Mucosa of stomach (tissue), 1 donor: ENCODE results near the gene ASB4.
"Not testable (repeated sequence)": the region's sequence is repeated elsewhere in the genome, so short reads cannot be mapped to it uniquely, and the experiment has no call there.

Experiments
- H3K27me3 ChIP-seq: one replicate; pipeline ENCODE4 v1.7.0; 2013; ENCODE audit warnings: mild to moderate bottlenecking, low read length; ENCODE audit not compliant: control insufficient read depth, insufficient read depth
- H3K36me3 ChIP-seq: one replicate; pipeline ENCODE4 v1.7.0; 2013; ENCODE audit warnings: low read length; ENCODE audit not compliant: control insufficient read depth, insufficient read depth
- H3K4me1 ChIP-seq: one replicate; pipeline ENCODE4 v1.7.0; 2013; ENCODE audit warnings: mild to moderate bottlenecking, low read length; ENCODE audit not compliant: control insufficient read depth, insufficient read depth
- H3K4me3 ChIP-seq: one replicate; pipeline ENCODE4 v1.7.0; 2013; ENCODE audit warnings: low read length
- H3K9ac ChIP-seq: one replicate; pipeline ENCODE4 v1.7.0; 2013; ENCODE audit warnings: mild to moderate bottlenecking, low read length, moderate library complexity
- H3K9me3 ChIP-seq: one replicate; pipeline ENCODE4 v1.7.0; 2013; ENCODE audit warnings: mild to moderate bottlenecking, low read length, moderate library complexity; ENCODE audit not compliant: control insufficient read depth
- donor health status: Pancreatic carcinoma.

Gene ASB4

DNA sequence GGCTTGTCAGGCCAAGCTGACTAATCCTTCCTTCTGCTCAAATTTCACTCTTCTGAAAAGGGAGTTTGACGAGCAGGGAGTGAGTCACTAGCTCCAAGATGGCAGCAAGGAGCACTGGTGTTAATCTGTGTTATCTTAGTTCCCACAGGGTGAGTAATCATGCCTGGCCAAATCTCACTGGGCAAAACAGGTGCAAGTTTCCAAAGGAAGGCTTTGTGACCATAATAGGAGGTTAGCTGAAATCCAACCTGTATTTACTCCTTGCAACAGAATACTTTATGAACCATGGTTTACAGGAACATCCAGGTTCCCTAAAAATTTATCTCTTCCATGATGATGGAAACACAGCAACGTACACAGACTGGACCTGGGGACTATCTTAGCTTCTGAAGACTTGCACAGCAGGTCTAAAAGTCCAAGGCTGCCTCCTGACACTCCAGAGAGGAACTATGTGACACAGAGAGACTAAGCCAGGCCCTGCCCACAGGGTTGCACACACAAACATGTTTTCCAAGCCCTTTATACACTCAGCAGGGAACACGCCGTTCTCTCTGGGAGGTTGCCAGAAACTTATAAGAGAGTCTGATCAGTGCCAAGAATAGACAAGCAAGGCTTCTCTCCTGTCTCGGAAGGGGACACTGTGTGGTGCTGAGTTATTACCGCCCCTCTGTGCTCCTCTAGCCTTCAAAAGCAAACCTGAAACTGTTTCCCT is 64.2 kb downstream of the ASB4 start:
- Histone ChIP-seq H3K9me3 (no peaks in the 10 kb centered on the region), H3K27me3 (no peaks in the 10 kb centered on the region), H3K4me1 (peaks cover 62% of the 10 kb centered on the region), H3K4me3 (peak overlapping the region; percentile 1), H3K9ac (peak overlapping the region; percentile 58), H3K36me3 (no peaks in the 10 kb centered on the region)

DNA sequence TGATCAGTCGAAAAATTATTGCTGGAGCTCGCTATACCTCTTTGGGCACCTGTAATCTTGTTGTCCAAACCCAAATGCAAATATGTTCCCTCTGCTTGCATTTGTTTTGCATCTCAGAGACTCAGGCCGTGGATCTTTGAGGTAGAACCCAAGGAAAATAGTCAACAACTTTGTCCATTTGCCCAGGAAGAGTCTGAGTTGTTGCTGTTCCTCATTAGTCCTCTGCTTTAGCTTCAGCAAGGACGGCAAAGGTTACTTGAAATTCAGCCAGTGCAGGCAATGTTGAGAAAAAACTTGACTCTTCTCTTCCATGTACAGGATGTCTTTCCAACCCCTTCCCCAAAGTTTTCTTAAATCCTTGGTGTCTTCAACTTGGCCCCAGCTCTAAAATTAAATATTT is 64.8 kb downstream of the ASB4 start:
- peak overlapping the region; percentile 58 for H3K9ac ChIP-seq
- H3K4me1 ChIP-seq = peaks cover 58% of the 10 kb centered on the region
- H3K9me3 ChIP-seq = no peaks in the 10 kb centered on the region
- H3K4me3 ChIP-seq = no peak overlapping the region
- no peaks in the 10 kb centered on the region for H3K27me3 ChIP-seq
- H3K36me3 ChIP-seq = no peaks in the 10 kb centered on the region

DNA sequence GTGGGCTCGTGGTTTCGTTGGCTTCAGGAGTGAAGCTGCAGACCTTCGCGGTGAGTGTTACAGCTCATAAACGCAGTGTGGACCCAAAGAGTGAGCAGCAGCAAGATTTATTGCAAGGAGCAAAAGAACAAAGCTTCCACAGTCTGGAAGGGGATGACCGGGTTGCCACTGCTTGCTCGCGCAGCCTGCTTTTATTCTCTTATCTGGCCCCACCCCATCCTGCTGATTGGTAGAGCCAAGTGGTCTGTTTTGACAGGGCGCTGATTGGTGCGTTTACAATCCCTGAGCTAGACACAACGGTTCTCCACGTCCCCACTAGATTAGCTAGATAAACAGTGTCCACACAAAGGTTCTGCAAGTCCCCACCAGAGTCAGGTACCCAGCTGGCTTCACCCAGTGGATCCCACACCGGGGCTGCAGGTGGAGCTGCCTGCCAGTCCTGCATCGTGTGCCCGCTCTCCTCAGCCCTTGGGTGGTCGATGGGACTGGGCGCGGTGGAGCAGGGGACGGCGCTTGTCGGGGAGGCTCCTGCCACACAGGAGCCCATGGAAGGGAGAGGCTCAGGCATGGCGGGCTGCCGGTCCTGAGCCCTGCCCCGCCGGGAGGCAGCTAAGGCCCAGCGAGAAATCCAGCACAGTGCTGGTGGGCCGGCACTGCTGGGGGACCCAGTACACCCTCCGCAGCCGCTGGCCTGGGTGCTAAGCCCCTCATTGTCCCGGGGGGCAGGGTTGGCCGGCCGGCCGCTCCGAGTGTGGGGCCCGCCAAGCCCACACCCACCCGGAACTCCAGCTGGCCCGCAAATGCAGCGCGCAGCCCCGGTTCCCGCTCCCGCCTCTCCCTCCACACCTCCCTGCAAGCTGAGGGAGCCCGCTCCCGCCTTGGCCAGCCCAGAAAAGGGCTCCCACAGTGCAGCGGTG is 66.5 kb downstream of the ASB4 start:
- H3K4me3 ChIP-seq, H3K9ac ChIP-seq, H3K9me3 ChIP-seq, H3K27me3 ChIP-seq, H3K36me3 ChIP-seq: not testable (repeated sequence)
- peaks cover 41% of the 10 kb centered on the region for H3K4me1 ChIP-seq

DNA sequence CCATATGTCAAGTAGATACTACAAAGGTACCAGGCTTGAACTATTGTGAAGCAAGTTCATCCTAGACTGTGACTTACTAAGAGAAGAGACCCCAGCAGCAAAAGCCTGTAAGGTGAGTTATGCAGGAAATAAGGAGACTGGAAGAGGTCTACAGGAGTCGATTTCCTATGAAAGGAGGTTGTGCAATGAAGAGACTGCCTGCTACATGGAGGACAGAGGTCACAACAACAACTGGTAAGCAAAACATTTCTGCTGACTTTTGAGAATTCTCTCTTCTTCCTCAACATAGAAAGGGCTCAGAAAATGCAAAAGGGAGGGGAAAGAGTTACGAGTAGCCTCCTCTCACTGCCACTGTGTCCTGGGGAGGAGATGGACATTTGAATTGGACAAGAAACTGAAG is 68.2 kb downstream of the ASB4 start:
- H3K9me3 ChIP-seq = no peaks in the 10 kb centered on the region

DNA sequence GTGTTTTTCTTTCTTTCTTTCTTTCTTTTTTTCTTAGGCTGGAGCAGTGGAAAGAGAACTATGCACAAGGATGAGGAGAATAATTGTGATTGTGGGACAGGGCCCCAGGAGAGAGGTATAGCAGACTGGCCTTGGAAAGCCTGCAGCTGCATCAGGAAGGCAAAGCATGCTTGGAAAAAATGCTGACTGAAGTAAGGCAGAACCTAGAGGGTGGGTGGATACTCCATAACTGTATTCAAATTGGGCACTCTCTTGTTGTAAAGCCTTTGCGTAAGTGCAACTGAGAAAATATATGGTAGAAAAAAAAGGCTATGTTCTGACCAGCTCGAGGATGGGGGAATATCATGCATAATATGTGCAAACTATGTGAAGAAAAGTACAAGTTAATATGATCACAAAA is 71.0 kb downstream of the ASB4 start:
- no peaks in the 10 kb centered on the region for H3K27me3 ChIP-seq
- H3K9me3 ChIP-seq = no peaks in the 10 kb centered on the region
- H3K9ac ChIP-seq = no peak overlapping the region
- no peaks in the 10 kb centered on the region for H3K4me1 ChIP-seq
- H3K4me3 ChIP-seq = no peak overlapping the region
- no peaks in the 10 kb centered on the region for H3K36me3 ChIP-seq

More for the DNA sequence above, 68.2 kb downstream of the ASB4 start:
- Histone ChIP-seq H3K36me3 (no peaks in the 10 kb centered on the region), H3K27me3 (no peaks in the 10 kb centered on the region), H3K9ac (no peak overlapping the region), H3K4me1 (peaks cover 28% of the 10 kb centered on the region), H3K4me3 (no peak overlapping the region)

DNA sequence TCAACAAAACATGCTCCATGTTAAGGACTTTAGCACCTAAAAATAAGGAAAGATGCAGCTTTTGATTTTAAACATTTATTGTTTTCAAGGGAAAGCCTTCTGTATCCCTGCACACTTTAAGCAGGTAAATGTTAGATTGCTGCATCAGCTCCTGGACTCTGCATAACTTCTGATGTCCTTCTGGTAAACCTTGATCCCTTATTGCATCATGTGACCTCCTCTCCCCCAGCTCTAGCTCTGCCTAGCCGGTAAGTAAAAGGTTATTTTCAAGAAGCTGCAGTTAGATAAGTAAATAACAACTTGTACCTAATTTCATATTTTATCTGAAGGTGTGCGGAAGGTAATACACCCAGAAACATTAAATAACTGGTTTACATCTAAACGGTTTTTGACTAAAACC is 73.1 kb downstream of the ASB4 start:
- no peaks in the 10 kb centered on the region for H3K27me3 ChIP-seq
- no peaks in the 10 kb centered on the region for H3K36me3 ChIP-seq
- H3K4me3 ChIP-seq = no peak overlapping the region
- H3K4me1 ChIP-seq = no peaks in the 10 kb centered on the region
- H3K9me3 ChIP-seq = no peaks in the 10 kb centered on the region
- H3K9ac ChIP-seq = no peak overlapping the region

DNA sequence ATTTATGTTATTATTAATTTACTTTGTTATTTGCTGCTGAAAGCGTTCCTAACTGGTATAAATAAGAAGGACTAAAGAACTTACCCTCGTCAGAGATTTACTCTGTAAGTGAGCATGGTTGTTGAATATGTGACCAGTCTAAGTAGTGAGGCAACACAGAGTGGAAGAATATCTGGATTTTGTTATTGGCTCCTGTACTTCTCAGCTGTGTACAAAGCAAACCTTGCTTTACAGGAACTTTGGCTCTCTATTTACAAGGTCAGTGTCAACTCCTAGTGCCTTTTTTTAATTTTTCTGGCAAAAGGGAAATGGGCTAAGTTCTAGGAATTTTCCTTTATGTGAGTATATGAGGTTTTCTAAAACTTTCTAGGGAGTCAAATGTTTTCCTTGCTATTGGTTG is 74.9 kb downstream of the ASB4 start:
- Histone ChIP-seq H3K9ac (no peak overlapping the region), H3K4me3 (no peak overlapping the region)

DNA sequence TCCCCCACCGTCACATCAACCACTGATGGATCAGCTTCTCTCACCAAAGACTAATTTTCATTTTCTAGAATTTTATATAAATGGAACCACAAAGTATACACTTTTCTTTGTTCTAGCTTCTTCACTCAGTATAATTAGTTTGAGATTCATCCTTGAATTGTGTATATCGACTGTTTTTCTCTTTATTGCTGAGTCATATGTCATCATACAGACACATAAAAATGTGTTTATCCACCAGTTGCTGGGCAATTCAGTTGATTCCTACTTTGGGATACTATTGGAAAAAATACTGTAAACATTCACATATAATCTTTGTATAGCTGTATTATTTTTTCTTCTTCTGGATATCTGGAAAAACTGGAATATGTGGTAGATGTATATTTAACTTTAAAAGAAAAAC is 84.0 kb downstream of the ASB4 start:
- no peak overlapping the region for H3K9ac ChIP-seq

More for the DNA sequence above, 74.9 kb downstream of the ASB4 start:
- Histone ChIP-seq H3K4me1 (no peaks in the 10 kb centered on the region), H3K27me3 (no peaks in the 10 kb centered on the region), H3K36me3 (no peaks in the 10 kb centered on the region), H3K9me3 (no peaks in the 10 kb centered on the region)

DNA sequence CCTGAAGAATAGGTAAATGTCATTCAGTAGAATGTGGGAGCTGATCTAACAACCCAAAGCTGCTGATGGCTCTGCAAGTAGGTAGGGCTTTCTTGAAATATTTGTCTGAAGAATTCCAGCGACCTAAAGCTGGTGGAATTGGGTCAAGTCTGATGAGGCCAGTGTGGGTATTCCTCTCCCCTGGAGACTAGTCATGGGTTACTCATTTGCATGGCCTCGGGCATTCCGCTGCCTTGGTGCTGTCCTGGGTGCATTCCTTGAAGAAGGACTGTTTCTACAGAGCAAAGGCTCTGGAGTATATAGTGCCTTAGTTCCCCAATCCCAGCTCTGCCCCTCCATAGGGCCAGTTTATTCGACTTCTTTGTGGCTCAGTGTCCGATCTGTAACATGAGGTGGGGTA is 91.4 kb downstream of the ASB4 start:
- Histone ChIP-seq H3K4me1 (no peaks in the 10 kb centered on the region), H3K27me3 (no peaks in the 10 kb centered on the region), H3K36me3 (no peaks in the 10 kb centered on the region), H3K9me3 (no peaks in the 10 kb centered on the region), H3K4me3 (no peak overlapping the region), H3K9ac (no peak overlapping the region)

More for the DNA sequence above, 84.0 kb downstream of the ASB4 start:
- Histone ChIP-seq H3K4me3 (no peak overlapping the region), H3K9me3 (no peaks in the 10 kb centered on the region), H3K27me3 (no peaks in the 10 kb centered on the region), H3K4me1 (no peaks in the 10 kb centered on the region), H3K36me3 (no peaks in the 10 kb centered on the region)

DNA sequence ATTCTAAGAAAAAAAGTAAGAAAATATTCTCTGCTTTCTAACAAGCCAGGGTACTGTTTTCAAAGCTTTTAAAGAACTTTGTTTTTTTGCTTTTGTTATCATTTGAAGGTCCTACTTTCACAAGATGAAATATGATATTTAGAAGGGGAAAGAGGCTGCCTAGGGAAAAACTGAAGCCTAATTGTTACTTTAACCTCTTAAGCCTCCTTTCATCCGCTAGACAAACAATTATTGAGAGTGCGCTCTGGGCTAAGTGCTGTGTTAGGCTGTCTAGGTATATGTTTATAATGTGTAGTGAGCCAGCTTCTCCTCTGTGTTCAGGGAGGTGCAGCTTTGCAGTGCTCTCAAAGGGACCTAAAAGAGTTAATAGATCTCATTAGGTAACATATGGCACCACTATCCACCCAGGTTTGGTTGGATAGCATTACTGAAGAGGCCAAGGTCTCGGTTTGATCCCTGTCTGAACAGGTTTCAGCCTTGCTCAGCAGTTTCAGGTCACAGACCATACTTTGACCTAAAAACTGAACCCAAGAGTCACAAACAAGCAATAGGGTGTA is 92.6 kb downstream of the ASB4 start:
- H3K36me3 ChIP-seq = no peaks in the 10 kb centered on the region
- H3K4me1 ChIP-seq = no peaks in the 10 kb centered on the region
- no peak overlapping the region for H3K4me3 ChIP-seq
- no peaks in the 10 kb centered on the region for H3K9me3 ChIP-seq
- H3K27me3 ChIP-seq = no peaks in the 10 kb centered on the region
- no peak overlapping the region for H3K9ac ChIP-seq

DNA sequence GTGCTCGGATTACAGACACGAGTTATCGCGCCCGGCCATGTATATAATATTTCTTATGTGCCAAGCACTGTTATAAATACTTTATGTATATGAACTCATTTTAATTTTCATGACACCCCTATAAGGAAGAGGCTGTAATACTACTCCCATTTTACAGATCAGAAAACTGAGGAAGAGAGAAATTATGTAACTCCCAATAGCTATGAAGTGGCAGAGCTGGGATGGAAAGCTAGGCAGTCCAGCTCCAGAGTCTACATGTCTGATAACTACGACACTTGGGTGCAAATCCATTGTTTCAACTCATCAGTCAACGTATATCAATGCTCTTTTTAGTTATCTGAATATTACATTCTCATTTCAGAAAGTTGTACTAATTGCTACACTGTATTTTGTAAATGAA is 93.6 kb downstream of the ASB4 start:
- Histone ChIP-seq H3K36me3 (no peaks in the 10 kb centered on the region), H3K4me1 (no peaks in the 10 kb centered on the region), H3K9ac (no peak overlapping the region), H3K27me3 (no peaks in the 10 kb centered on the region), H3K9me3 (no peaks in the 10 kb centered on the region), H3K4me3 (no peak overlapping the region)

DNA sequence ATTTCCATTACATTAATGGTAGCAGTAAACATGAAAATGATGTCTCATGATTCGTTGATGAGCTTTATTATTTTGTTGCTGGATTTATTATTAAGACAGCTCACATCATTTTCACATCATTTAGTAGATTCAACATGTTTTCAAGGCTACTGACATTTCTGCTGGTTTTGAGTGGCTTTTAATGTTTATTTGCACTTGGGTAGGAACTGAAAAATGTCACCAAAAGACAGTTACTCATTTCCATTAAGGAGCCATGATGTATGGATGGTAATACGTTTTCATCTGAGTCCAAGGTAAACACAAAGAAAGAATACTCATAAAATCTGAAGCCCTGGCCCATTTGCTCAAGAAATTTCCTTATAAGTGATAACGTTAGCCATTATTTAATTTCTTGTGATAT is 95.7 kb downstream of the ASB4 start:
- Histone ChIP-seq H3K4me1 (no peaks in the 10 kb centered on the region), H3K9me3 (no peaks in the 10 kb centered on the region), H3K27me3 (no peaks in the 10 kb centered on the region), H3K36me3 (peaks cover under 1% of the 10 kb centered on the region), H3K4me3 (no peak overlapping the region), H3K9ac (no peak overlapping the region)
